ENCODE results near the gene ARSG. TPM values are rescaled to one million over a fixed set of nuclear protein-coding genes. Genes with fewer than 3 reads are reported as not detected.

Gene ARSG
- total RNA-seq, 1 donor from 2014 or later, result 3.2 TPM

GRCh38 chr17:68377771-68378267 lies 86.5 kb downstream of the ARSG start:
- no peak for DNase-seq (ENCODE audit: low read depth)

- peak; percentile 92 for DNase-seq (ENCODE audit: low read depth)
Observed at GRCh38 chr17:68378268-68379176, 87.2 kb downstream of the ARSG start.

- no peak for DNase-seq (ENCODE audit: low read depth)
Observed at GRCh38 chr17:68379177-68379510, 87.8 kb downstream of the ARSG start.

GRCh38 chr17:68379692-68380677 lies 88.7 kb downstream of the ARSG start:
- no peak for DNase-seq (ENCODE audit: low read depth)

- peak; percentile 99 for DNase-seq (ENCODE audit: low read depth)
Observed at GRCh38 chr17:68381076-68381900, 90.0 kb downstream of the ARSG start.

GRCh38 chr17:68382582-68383085 lies 91.3 kb downstream of the ARSG start:
- DNase-seq (ENCODE audit: low read depth), result no peak

- no peak for DNase-seq (ENCODE audit: low read depth)
Observed at GRCh38 chr17:68383120-68383442, 91.8 kb downstream of the ARSG start.

GRCh38 chr17:68383443-68384321 lies 92.4 kb downstream of the ARSG start:
- DNase-seq (ENCODE audit: low read depth), result peak; percentile 58

- DNase-seq (ENCODE audit: low read depth), result peak; percentile 34
Observed at GRCh38 chr17:68384471-68384870, 93.2 kb downstream of the ARSG start.

- no peak for DNase-seq (ENCODE audit: low read depth)
Observed at GRCh38 chr17:68384941-68385340, 93.6 kb downstream of the ARSG start.

- no peak for DNase-seq (ENCODE audit: low read depth)
Observed at GRCh38 chr17:68385490-68386215, 94.4 kb downstream of the ARSG start.

- DNase-seq (ENCODE audit: low read depth), result no peak
Observed at GRCh38 chr17:68387435-68388218, 96.3 kb downstream of the ARSG start.

- DNase-seq (ENCODE audit: low read depth), result no peak
Observed at GRCh38 chr17:68389041-68389440, 97.7 kb downstream of the ARSG start.

GRCh38 chr17:68390888-68391545 lies 99.7 kb downstream of the ARSG start:
- no peak for DNase-seq (ENCODE audit: low read depth)

GRCh38 chr17:68391561-68392268 lies 100.4 kb downstream of the ARSG start:
- peak; percentile 50 for DNase-seq (ENCODE audit: low read depth)

GRCh38 chr17:68394608-68395331 lies 103.5 kb downstream of the ARSG start:
- no peak for DNase-seq (ENCODE audit: low read depth)

All from renal cortical epithelial cell (primary cell).